PC-9 (cell line): Measurements from ENCODE around the gene CD2AP. TPM values are rescaled to one million over a fixed set of nuclear protein-coding genes. Genes with fewer than 3 reads are reported as not detected.

Source experiments
- BruUV-seq: library from RNA; stranded (reverse); fragments of 400-500 nt; replicated peaks from 2 replicates; lab custom pipeline; 2021; lab: Mats Ljungman, UMichigan
- CTCF ChIA-PET: fragments of 300-600 bp; sonication (Branson Sonifier 250); formaldehyde crosslinking; loops from one replicate; lab custom pipeline; 2022; ENCODE audit warnings: antibody characterized with exemption; lab: Charles Lee
- POLR2A ChIA-PET: fragments of 300-600 bp; sonication (Branson Sonifier 250); formaldehyde crosslinking; loops from one replicate; lab custom pipeline; 2022; ENCODE audit warnings: antibody characterized with exemption; ENCODE audit not compliant: unreplicated experiment; lab: Charles Lee
- DNase-seq, 2 experiments: peaks; one replicate each; pipeline versions ENCODE4 v3.0.0 to v3.0.0-alpha.2; 2015 to 2022; ENCODE audit warnings: mixed read lengths in 1 of 2
- H2AFZ ChIP-seq: fragments of 200-600 bp; sonication (generic); 2 replicates; pipeline ENCODE4 v1.8.1; 2017; ENCODE audit warnings: antibody characterized with exemption
- H3F3A ChIP-seq: fragments of 200-600 bp; sonication (generic); 2 replicates; pipeline ENCODE4 v1.8.1; 2017; ENCODE audit warnings: antibody characterized with exemption, mild to moderate bottlenecking, low read depth; ENCODE audit not compliant: insufficient read depth
- H3K27ac ChIP-seq: fragments of 200-600 bp; sonication (generic); 2 replicates; pipeline ENCODE4 v1.6.1; 2016; ENCODE audit warnings: mixed run types
- H3K27me3 ChIP-seq: fragments of 200-600 bp; sonication (generic); 2 replicates; pipeline ENCODE4 v1.6.1; 2016; ENCODE audit warnings: low read depth, mixed run types; ENCODE audit not compliant: insufficient read depth
- H3K36me3 ChIP-seq: fragments of 200-600 bp; sonication (generic); 2 replicates; pipeline ENCODE4 v1.6.1; 2016; ENCODE audit warnings: low read depth, mixed run types
- H3K4me1 ChIP-seq: fragments of 200-600 bp; sonication (generic); replicated peaks from 2 replicates; pipeline ENCODE4 v1.6.1; 2016; ENCODE audit warnings: mixed run types; ENCODE audit not compliant: insufficient read depth
- H3K4me2 ChIP-seq: fragments of 200-600 bp; sonication (generic); 2 replicates; pipeline ENCODE4 v1.6.1; 2017; ENCODE audit warnings: mixed run types
- H3K4me3 ChIP-seq: fragments of 200-600 bp; sonication (generic); 2 replicates; pipeline ENCODE4 v1.6.1; 2016; ENCODE audit warnings: mixed run types
- H3K79me2 ChIP-seq: fragments of 200-600 bp; sonication (generic); 2 replicates; pipeline ENCODE4 v1.6.1; 2017; ENCODE audit warnings: low read depth, mixed run types
- H3K9me2 ChIP-seq: fragments of 200-600 bp; sonication (generic); 2 replicates; pipeline ENCODE4 v1.8.1; 2017; ENCODE audit warnings: mild to moderate bottlenecking; ENCODE audit not compliant: insufficient read depth
- H3K9me3 ChIP-seq: fragments of 200-600 bp; sonication (generic); 2 replicates; pipeline ENCODE4 v1.8.1; 2016; ENCODE audit warnings: low read depth; ENCODE audit not compliant: insufficient read depth
- H4K20me1 ChIP-seq: fragments of 200-600 bp; sonication (generic); 2 replicates; pipeline ENCODE4 v1.8.1; 2017; ENCODE audit not compliant: insufficient read depth
- EZH2 ChIP-seq: fragments of 200-600 bp; sonication (generic); IDR thresholded peaks from 2 replicates; pipeline ENCODE4 v1.8.0; 2017; ENCODE audit warnings: antibody characterized with exemption, low read depth
- intact Hi-C: fragments of 100-400 bp; cut with micrococcal nuclease; formaldehyde crosslinking; loops from one replicate; pipeline ENCODE4 v1.10.0; 2022; ENCODE audit not compliant: unreplicated experiment
- total RNA-seq: library from RNA; stranded (reverse); gene quantifications from 2 replicates; pipeline ENCODE4 v1.2.3, GENCODE V29; 2021
- TF ChIP-seq, protein P1 (sequence below): fragments of 200-600 bp; sonication (generic); conservative IDR thresholded peaks from 2 replicates; pipeline ENCODE4 v1.6.1; 2017; ENCODE audit warnings: mixed run types, antibody characterized with exemption, mild to moderate bottlenecking, moderate library complexity

CD2AP gene
- total RNA-seq, 1 experiment from 2014 or later = 55.5 TPM

GRCh38 chr6:47674673-47675072 lies 197.1 kb downstream of the CD2AP start:
- no peak for DNase-seq
- no TSS peak for BruUV-seq
- Histone ChIP-seq H3K9me2 (no peaks in the 10 kb centered on the region), H3F3A (no peaks in the 10 kb centered on the region), H3K4me3 (no peak overlapping the region), H3K27ac (no peak overlapping the region), H3K9me3 (no peaks in the 10 kb centered on the region; the same call in 1 of the 2 replicates), H4K20me1 (no peaks in the 10 kb centered on the region), H3K36me3 (no peaks in the 10 kb centered on the region), H3K79me2 (no peaks in the 10 kb centered on the region), H3K4me2 (no peak overlapping the region), H3K27me3 (no peaks in the 10 kb centered on the region), H3K4me1 (no peaks in the 10 kb centered on the region), H2AFZ (no peak overlapping the region)
- CTCF ChIA-PET = interaction anchor here (0.6 kb wide), 1 partner anchor 14 kb away, joined by 4 read pairs; no protein-coding TSS in a partner anchor
- TF ChIP-seq EZH2 = no peak
- TF ChIP-seq, protein P1, sequence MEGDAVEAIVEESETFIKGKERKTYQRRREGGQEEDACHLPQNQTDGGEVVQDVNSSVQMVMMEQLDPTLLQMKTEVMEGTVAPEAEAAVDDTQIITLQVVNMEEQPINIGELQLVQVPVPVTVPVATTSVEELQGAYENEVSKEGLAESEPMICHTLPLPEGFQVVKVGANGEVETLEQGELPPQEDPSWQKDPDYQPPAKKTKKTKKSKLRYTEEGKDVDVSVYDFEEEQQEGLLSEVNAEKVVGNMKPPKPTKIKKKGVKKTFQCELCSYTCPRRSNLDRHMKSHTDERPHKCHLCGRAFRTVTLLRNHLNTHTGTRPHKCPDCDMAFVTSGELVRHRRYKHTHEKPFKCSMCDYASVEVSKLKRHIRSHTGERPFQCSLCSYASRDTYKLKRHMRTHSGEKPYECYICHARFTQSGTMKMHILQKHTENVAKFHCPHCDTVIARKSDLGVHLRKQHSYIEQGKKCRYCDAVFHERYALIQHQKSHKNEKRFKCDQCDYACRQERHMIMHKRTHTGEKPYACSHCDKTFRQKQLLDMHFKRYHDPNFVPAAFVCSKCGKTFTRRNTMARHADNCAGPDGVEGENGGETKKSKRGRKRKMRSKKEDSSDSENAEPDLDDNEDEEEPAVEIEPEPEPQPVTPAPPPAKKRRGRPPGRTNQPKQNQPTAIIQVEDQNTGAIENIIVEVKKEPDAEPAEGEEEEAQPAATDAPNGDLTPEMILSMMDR = no peak
- intact Hi-C loops = no loop called here
- POLR2A ChIA-PET = interaction anchor here (0.7 kb wide), 1 partner anchor 419 kb away, joined by 3 read pairs; no protein-coding TSS in a partner anchor

Other genes starting within 250 kb of the CD2AP start
- 172 and 219 TPM in 2 replicates for gene TNFRSF21, start 167.9 kb upstream of the CD2AP start, total RNA-seq
- gene ADGRF4, start 220.8 kb downstream of the CD2AP start, total RNA-seq = 4.5 and 5.2 TPM in 2 replicates